Ascending aorta (tissue), 2 donors: ENCODE results near the gene MYO6. TPM values are rescaled to one million over a fixed set of nuclear protein-coding genes. Genes with fewer than 3 reads are reported as not detected.
A peak's percentile ranks its signal among the peaks of the same experiment; 100 is the strongest.

Experiments used
- DNase-seq, 2 donors: peaks; one replicate each; pipeline ENCODE4 v3.0.0-alpha.2; 2019; ENCODE audit warnings: low spot score in 2 of 2
- H3K27ac ChIP-seq, 2 donors: fragments of 200-600 bp; sonication (generic); one replicate each; pipeline ENCODE4 v1.5.1; 2016 to 2017; ENCODE audit warnings: mild to moderate bottlenecking in 1 of 2
- H3K27me3 ChIP-seq: fragments of 200-600 bp; sonication (generic); one replicate; pipeline ENCODE4 v1.5.1; 2017
- H3K36me3 ChIP-seq, 2 donors: fragments of 200-600 bp; sonication (generic); one replicate each; pipeline ENCODE4 v1.5.1; 2016
- H3K4me1 ChIP-seq, 2 donors: fragments of 200-600 bp; sonication (generic); one replicate each; pipeline ENCODE4 v1.5.1; 2016 to 2017; ENCODE audit warnings: mild to moderate bottlenecking in 1 of 2
- H3K4me3 ChIP-seq, 2 donors: fragments of 200-600 bp; sonication (generic); one replicate each; pipeline ENCODE4 v1.5.1; 2016 to 2017; ENCODE audit warnings: mild to moderate bottlenecking in 1 of 2
- H3K9me3 ChIP-seq, 2 donors: fragments of 200-600 bp; sonication (generic); one replicate each; pipeline ENCODE4 v1.5.1; 2016
- CTCF ChIP-seq, 3 experiments: fragments of 200-600 bp in 2 of 3; fragments of 450-650 bp in 1 of 3; sonication (generic) in 2 of 3; IDR thresholded peaks; one replicate each; pipeline ENCODE4 v1.5.1; 2016 to 2019; ENCODE audit warnings: antibody characterized with exemption in 3 of 3, mild to moderate bottlenecking in 1 of 3, moderate library complexity in 1 of 3
- intact Hi-C: fragments of 100-400 bp; cut with DNase I; formaldehyde crosslinking; loops from one replicate; pipeline ENCODE4 v1.15.1; 2023
- total RNA-seq: library from RNA; depleted of rRNA; stranded (reverse); fragments of >200 nt; gene quantifications from one replicate; pipeline ENCODE4 v1.1.0, GENCODE V29; 2016

Gene MYO6
- total RNA-seq, 1 donor from 2014 or later, result 3.7 TPM

GRCh38 chr6:75932067-75932466, 183.0 kb downstream of the MYO6 start:
- H3K9me3 ChIP-seq, result no peaks in the 10 kb centered on the region
- TF ChIP-seq CTCF (IDR thresholded peaks at IDR 0.05), result peak in 1 of 3 experiments; percentile 11
- no peaks in the 10 kb centered on the region for H3K36me3 ChIP-seq
- intact Hi-C loops, result loop anchor here (5.0 to 10.0 kb wide), 2 partner anchors 953 to 1530 kb away; partner anchors contain the start of gene HTR1B
- peak overlapping the region in 1 of 2 donors; percentile 31 for H3K27ac ChIP-seq
- DNase-seq, result no peak
- H3K4me3 ChIP-seq, result no peak overlapping the region
- H3K4me1 ChIP-seq, result peaks cover 0 to 12% of the 10 kb centered on the region in 2 donors
- no peaks in the 10 kb centered on the region for H3K27me3 ChIP-seq

DNA sequence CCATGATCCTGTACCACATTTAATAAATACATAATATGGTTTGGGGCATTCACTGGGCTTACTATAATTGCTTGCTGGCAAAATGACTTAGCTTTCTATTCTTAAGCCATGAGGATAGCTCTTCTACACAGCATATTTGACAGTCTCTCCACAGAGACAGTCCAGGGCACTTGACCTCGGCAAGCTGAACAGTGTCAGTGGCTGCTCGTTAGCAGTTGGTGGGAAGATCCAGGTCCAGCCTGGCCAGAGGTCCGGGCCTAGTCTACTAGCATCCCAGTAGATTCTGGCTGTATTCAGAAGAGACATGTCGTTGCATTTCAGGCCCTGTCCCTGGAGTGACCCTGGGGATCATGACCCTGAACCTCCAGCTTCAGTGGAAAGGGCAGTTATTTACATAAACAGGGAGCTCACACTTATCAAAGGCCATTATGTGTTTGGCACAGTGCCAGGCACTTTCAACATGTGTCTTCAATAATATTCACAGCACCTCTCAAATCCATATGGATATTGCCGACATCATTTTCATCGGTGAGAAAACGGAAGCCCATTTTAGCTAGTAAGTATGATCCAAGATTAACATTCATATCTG, 184.4 kb downstream of the MYO6 start:
- H3K27ac ChIP-seq, result no peak overlapping the region
- DNase-seq, result no peak
- no peaks in the 10 kb centered on the region for H3K27me3 ChIP-seq
- no peaks in the 10 kb centered on the region for H3K36me3 ChIP-seq
- peaks cover 0 to 12% of the 10 kb centered on the region in 2 donors for H3K4me1 ChIP-seq
- H3K9me3 ChIP-seq, result no peaks in the 10 kb centered on the region
- TF ChIP-seq CTCF (IDR thresholded peaks at IDR 0.05), result no peak
- no peak overlapping the region for H3K4me3 ChIP-seq
- intact Hi-C loops, result loop anchor here (5.0 to 10.0 kb wide), 2 partner anchors 951 to 1529 kb away; partner anchors contain the start of gene HTR1B

GRCh38 chr6:75934643-75935472, 185.8 kb downstream of the MYO6 start:
- no peaks in the 10 kb centered on the region for H3K36me3 ChIP-seq
- H3K9me3 ChIP-seq, result no peaks in the 10 kb centered on the region
- H3K27ac ChIP-seq, result no peak overlapping the region
- H3K4me3 ChIP-seq, result peak overlapping the region; percentile 51 to 60
- peaks cover 0 to 12% of the 10 kb centered on the region in 2 donors for H3K4me1 ChIP-seq
- peak; percentile 22 to 81 (median 67) for TF ChIP-seq CTCF (IDR thresholded peaks at IDR 0.05)
- no peaks in the 10 kb centered on the region for H3K27me3 ChIP-seq
- intact Hi-C loops, result loop anchor here (5.0 to 10.0 kb wide), 2 partner anchors 950 to 1527 kb away; partner anchors contain the start of gene HTR1B
- DNase-seq, result peak in 1 of 2 donors; percentile 69

- Histone ChIP-seq H3K36me3 (no peaks in the 10 kb centered on the region), H3K27ac (no peak overlapping the region), H3K9me3 (no peaks in the 10 kb centered on the region), H3K4me3 (peak overlapping the region; percentile 51 to 60), H3K4me1 (peaks cover 0 to 12% of the 10 kb centered on the region in 2 donors), H3K27me3 (no peaks in the 10 kb centered on the region)
- DNase-seq, result no peak
- no peak for TF ChIP-seq CTCF (IDR thresholded peaks at IDR 0.05)
- intact Hi-C loops, result loop anchor here (10.0 kb wide), 1 partner anchor 949 kb away; no protein-coding TSS in a partner anchor
Measured at GRCh38 chr6:75935473-75935793, 186.4 kb downstream of the MYO6 start.

DNA sequence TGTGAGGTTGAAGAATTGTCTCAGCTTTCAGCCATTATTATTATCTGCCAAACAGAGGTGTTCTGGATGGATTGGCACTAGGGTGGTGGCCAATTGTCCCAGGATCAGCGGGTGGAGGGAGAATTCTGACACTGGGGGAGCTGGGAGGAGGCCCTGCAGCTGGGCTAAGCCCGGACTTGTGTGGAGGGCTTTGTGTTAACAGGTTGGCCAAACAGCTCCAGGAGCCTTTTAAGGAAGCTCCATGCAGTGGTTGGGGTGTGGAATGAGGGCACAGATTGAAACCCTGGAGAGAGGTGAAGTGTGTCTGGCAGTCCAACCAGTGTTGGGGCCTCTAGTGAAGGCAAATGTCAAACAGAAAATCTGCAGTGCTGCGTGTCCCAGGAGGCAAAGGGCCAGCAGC, 187.6 kb downstream of the MYO6 start:
- no peak overlapping the region for H3K27ac ChIP-seq
- H3K4me1 ChIP-seq, result peaks cover 0 to 2% of the 10 kb centered on the region in 2 donors
- no peak for TF ChIP-seq CTCF (IDR thresholded peaks at IDR 0.05)
- no peak for DNase-seq
- no peaks in the 10 kb centered on the region for H3K9me3 ChIP-seq
- intact Hi-C loops, result loop anchor here (10.0 kb wide), 1 partner anchor 948 kb away; no protein-coding TSS in a partner anchor
- H3K36me3 ChIP-seq, result no peaks in the 10 kb centered on the region
- no peak overlapping the region for H3K4me3 ChIP-seq
- no peaks in the 10 kb centered on the region for H3K27me3 ChIP-seq
